Keratinocyte (primary cell): Measurements from ENCODE around the gene GRAMD1B. TPM values are rescaled to one million over a fixed set of nuclear protein-coding genes. Genes with fewer than 3 reads are reported as not detected.

Experiments
- DNase-seq: peaks from one replicate; pipeline ENCODE4 v3.0.0-alpha.2; 2011; ENCODE audit warnings: low read depth, missing footprints, low spot score
- FAIRE-seq: peaks from 2 replicates; lab custom pipeline; 2011; peaks lifted over from hg19 to GRCh38; lab: Jason Lieb, UNC
- H2AFZ ChIP-seq: 2 replicates; pipeline ENCODE4 v1.6.0; 2012; ENCODE audit warnings: low read length, control low read depth, inconsistent platforms; ENCODE audit not compliant: control insufficient read depth
- H3K27ac ChIP-seq: 2 replicates; pipeline ENCODE4 v1.5.1; 2011; ENCODE audit warnings: low read length; ENCODE audit not compliant: control insufficient read depth, insufficient read depth
- H3K27me3 ChIP-seq: 3 replicates; pipeline ENCODE4 v1.6.0; 2011; ENCODE audit warnings: low read length; ENCODE audit not compliant: control insufficient read depth, insufficient read depth; ENCODE audit errors: extremely low read depth
- H3K36me3 ChIP-seq, 2 experiments: 2 replicates in 1 of 2; 3 replicates in 1 of 2; pipeline ENCODE4 v1.5.1; 2011; ENCODE audit warnings: low read length in 2 of 2, mild to moderate bottlenecking in 1 of 2; ENCODE audit not compliant: control insufficient read depth in 2 of 2, insufficient read depth in 2 of 2; ENCODE audit errors: extremely low read depth in 1 of 2
- H3K4me1 ChIP-seq: 3 replicates; pipeline ENCODE4 v1.5.1; 2011; ENCODE audit warnings: low read length; ENCODE audit not compliant: control insufficient read depth, insufficient read depth; ENCODE audit errors: extremely low read depth
- H3K4me2 ChIP-seq: 3 replicates; pipeline ENCODE4 v1.6.0; 2011; ENCODE audit warnings: low read depth, low read length; ENCODE audit not compliant: control insufficient read depth, insufficient read depth; ENCODE audit errors: extremely low read depth
- H3K4me3 ChIP-seq, 3 experiments: fragments of 200-600 bp in 1 of 3; sonication (generic) in 1 of 3; 2 replicates in 2 of 3; 3 replicates in 1 of 3; pipeline ENCODE4 v1.5.1; 2011 to 2016; ENCODE audit warnings: low read length in 3 of 3, mild to moderate bottlenecking in 3 of 3, control low read depth in 2 of 3, inconsistent platforms in 1 of 3, low read depth in 1 of 3, mixed read lengths in 1 of 3, mixed run types in 1 of 3, moderate library complexity in 1 of 3; ENCODE audit not compliant: control insufficient read depth in 2 of 3, insufficient read depth in 2 of 3; ENCODE audit errors: extremely low read depth in 1 of 3
- H3K79me2 ChIP-seq: 2 replicates; pipeline ENCODE4 v1.6.0; 2012; ENCODE audit warnings: low read length; ENCODE audit not compliant: control insufficient read depth, insufficient read depth
- H3K9ac ChIP-seq: 3 replicates; pipeline ENCODE4 v1.6.0; 2011; ENCODE audit warnings: low read length; ENCODE audit not compliant: control insufficient read depth, insufficient read depth; ENCODE audit errors: extremely low read depth
- H3K9me1 ChIP-seq: 3 replicates; pipeline ENCODE4 v1.6.0; 2011; ENCODE audit warnings: low read length; ENCODE audit not compliant: control insufficient read depth, insufficient read depth; ENCODE audit errors: extremely low read depth
- H3K9me3 ChIP-seq: 2 replicates; pipeline ENCODE4 v1.5.1; 2012; ENCODE audit warnings: low read depth, low read length; ENCODE audit not compliant: control insufficient read depth
- H4K20me1 ChIP-seq: 3 replicates; pipeline ENCODE4 v1.6.0; 2011; ENCODE audit warnings: low read length; ENCODE audit not compliant: control insufficient read depth, insufficient read depth; ENCODE audit errors: extremely low read depth
- CTCF ChIP-seq, 3 experiments: IDR thresholded peaks in 1 of 3; conservative IDR thresholded peaks in 1 of 3; optimal IDR thresholded peaks in 1 of 3; 2 replicates in 2 of 3; 3 replicates in 1 of 3; pipeline versions ENCODE3 to v1.5.1; 2011; ENCODE audit warnings: low read length in 3 of 3, mild to moderate bottlenecking in 3 of 3, moderate library complexity in 2 of 3, control low read depth in 1 of 3, inconsistent platforms in 1 of 3; ENCODE audit not compliant: insufficient read depth in 2 of 3; ENCODE audit errors: extremely low read depth in 1 of 3
- EZH2 ChIP-seq: IDR thresholded peaks from one replicate; pipeline ENCODE4 v1.6.1; 2012; ENCODE audit warnings: inconsistent platforms, mild to moderate bottlenecking, low read length, moderate library complexity
- dilution Hi-C: fragments of 300-500 bp; cut with MboI; formaldehyde crosslinking; loops from one replicate; pipeline ENCODE4 v1.7.0; 2020; ENCODE audit warnings: low sequenced_read_pairs; ENCODE audit not compliant: extremely low pct_ligation_motif_present
- polyA plus RNA-seq, 5 experiments: library from polyadenylated mRNA; depleted of rRNA in 3 of 5; stranded (reverse) in 3 of 5; stranded (forward) in 1 of 5; unstranded in 1 of 5; fragments of >200 nt; gene quantifications; 1 replicate in 1 of 5; 2 replicates in 3 of 5; 3 replicates in 1 of 5; pipeline versions ENCODE4 v1.2.1 to v1.2.3, GENCODE V29; 2011 to 2012; ENCODE audit warnings: missing spikeins in 2 of 5, low read depth in 1 of 5, low replicate concordance in 1 of 5

The GRAMD1B gene
- polyA plus RNA-seq, 1 donor (not counting 4 experiments of a cell fraction or from before 2014, with no cell fraction given): 0.04 TPM

- Histone ChIP-seq H3K4me2 (no peak overlapping the region), H3K79me2 (no peaks in the 10 kb centered on the region), H3K27me3 (peaks cover 12% of the 10 kb centered on the region), H2AFZ (no peak overlapping the region), H3K4me1 (no peaks in the 10 kb centered on the region), H3K27ac (no peak overlapping the region), H4K20me1 (no peaks in the 10 kb centered on the region), H3K9me1 (no peaks in the 10 kb centered on the region), H3K36me3 (no peaks in the 10 kb centered on the region), H3K4me3 (no peak overlapping the region), H3K9me3 (no peaks in the 10 kb centered on the region), H3K9ac (no peak overlapping the region)
- no peak for FAIRE-seq
- dilution Hi-C loops: no loop called here
- DNase-seq: no peak
- no peak for TF ChIP-seq CTCF (optimal IDR thresholded peaks at IDR 0.05 in 1 of 3, IDR thresholded peaks at IDR 0.05 in 1 of 3, conservative IDR thresholded peaks at IDR 0.05 in 1 of 3; ENCODE audit: extremely low read depth in 1 of 3, insufficient read depth in 2 of 3, low read length in 3 of 3)
- TF ChIP-seq EZH2: no peak
These were observed 138.3 kb downstream of the GRAMD1B start for GRCh38 chr11:123568367-123568870.

- Histone ChIP-seq H2AFZ (no peak overlapping the region), H3K9me1 (no peaks in the 10 kb centered on the region), H3K9ac (no peak overlapping the region), H3K27me3 (peaks cover 12% of the 10 kb centered on the region), H3K27ac (no peak overlapping the region), H3K4me2 (no peak overlapping the region), H3K79me2 (no peaks in the 10 kb centered on the region), H3K36me3 (no peaks in the 10 kb centered on the region), H3K4me1 (no peaks in the 10 kb centered on the region), H4K20me1 (no peaks in the 10 kb centered on the region), H3K4me3 (no peak overlapping the region), H3K9me3 (no peaks in the 10 kb centered on the region)
- no peak for DNase-seq
- FAIRE-seq: no peak
- dilution Hi-C loops: no loop called here
- TF ChIP-seq CTCF (optimal IDR thresholded peaks at IDR 0.05 in 1 of 3, IDR thresholded peaks at IDR 0.05 in 1 of 3, conservative IDR thresholded peaks at IDR 0.05 in 1 of 3; ENCODE audit: extremely low read depth in 1 of 3, insufficient read depth in 2 of 3, low read length in 3 of 3) (no peak), EZH2 (no peak)
These were observed 139.3 kb downstream of the GRAMD1B start for GRCh38 chr11:123569393-123569792.
